GM21447 (cell line): ENCODE measurements around the gene DDX49.

ENCODE experiments used
- ATAC-seq: cut with Tn5 transposase; IDR thresholded peaks from one replicate; pipeline ENCODE4 v1.9.1; 2021; ENCODE audit not compliant: unreplicated experiment

DDX49 gene

GRCh38 chr19:18969931-18970659 lies 50.6 kb downstream of the DDX49 start:
- ATAC-seq: no peak

GRCh38 chr19:18972301-18972811 lies 52.8 kb downstream of the DDX49 start:
- no peak for ATAC-seq

- ATAC-seq: no peak
These were observed 53.3 kb downstream of the DDX49 start for GRCh38 chr19:18972851-18973250.

GRCh38 chr19:18975011-18975410 lies 55.5 kb downstream of the DDX49 start:
- ATAC-seq: no peak

- no peak for ATAC-seq
These were observed 56.4 kb downstream of the DDX49 start for GRCh38 chr19:18975869-18976268.
